Measurements from ENCODE around the gene LMX1B. TPM values are rescaled to one million over a fixed set of nuclear protein-coding genes. Genes with fewer than 3 reads are reported as not detected.

Gene LMX1B
- total and polyA plus RNA-seq, 11 donors, result 0.15 to 1.1 (median 0.39) TPM

DNA sequence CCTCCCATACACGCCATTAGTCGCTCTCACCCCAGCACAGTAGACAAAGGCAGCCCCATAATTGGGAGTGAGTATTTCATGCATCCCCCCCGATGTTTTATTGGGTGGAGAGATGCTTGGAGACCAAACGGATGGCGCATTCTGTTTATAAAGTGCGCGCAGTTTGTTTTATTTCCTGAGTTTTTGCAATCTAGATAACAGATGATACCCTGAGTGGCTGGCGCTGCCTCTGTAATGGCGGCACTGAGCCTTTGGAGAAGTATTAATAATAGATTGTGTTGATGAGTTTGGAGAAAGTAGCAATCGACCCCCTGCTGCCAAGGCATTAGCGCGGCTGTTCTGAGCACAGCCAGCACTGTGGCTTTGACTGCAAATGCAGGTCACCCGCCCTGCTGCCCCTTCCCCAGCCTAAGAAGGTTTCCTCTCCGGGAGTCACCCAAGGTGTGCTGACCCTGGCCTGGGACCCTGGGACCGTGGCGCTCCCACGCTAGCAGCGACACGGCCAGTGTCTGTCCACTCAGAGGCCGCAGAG lies 74.3 kb downstream of the LMX1B start:
- intact Hi-C loops (cut with DNase I), result loop anchor here in 5 of 10 donors (5.0 to 10.0 kb wide), 4 partner anchors 53 to 186 kb away; partner anchors contain the start of gene LMX1B (in 2 of the 5)
- Histone ChIP-seq H3K9me3 (no peaks in the 10 kb centered on the region), H3K27ac (no peak overlapping the region), H3K27me3 (peaks cover 0 to 62% (median 30%) of the 10 kb centered on the region in 9 donors), H3K4me3 (no peak overlapping the region), H3K4me1 (peaks cover 0 to 8% (median 0%) of the 10 kb centered on the region in 12 donors), H3K36me3 (no peaks in the 10 kb centered on the region)
- peak in 3 of 5 donors; percentile 10 to 48 (median 21) for DNase-seq
- WGBS, 4 donors, result 76 to 89% (median 78%) methylated on average over 16 to 20 of the region's 20 CpGs
- no peak for ATAC-seq
- TF ChIP-seq, protein P1, sequence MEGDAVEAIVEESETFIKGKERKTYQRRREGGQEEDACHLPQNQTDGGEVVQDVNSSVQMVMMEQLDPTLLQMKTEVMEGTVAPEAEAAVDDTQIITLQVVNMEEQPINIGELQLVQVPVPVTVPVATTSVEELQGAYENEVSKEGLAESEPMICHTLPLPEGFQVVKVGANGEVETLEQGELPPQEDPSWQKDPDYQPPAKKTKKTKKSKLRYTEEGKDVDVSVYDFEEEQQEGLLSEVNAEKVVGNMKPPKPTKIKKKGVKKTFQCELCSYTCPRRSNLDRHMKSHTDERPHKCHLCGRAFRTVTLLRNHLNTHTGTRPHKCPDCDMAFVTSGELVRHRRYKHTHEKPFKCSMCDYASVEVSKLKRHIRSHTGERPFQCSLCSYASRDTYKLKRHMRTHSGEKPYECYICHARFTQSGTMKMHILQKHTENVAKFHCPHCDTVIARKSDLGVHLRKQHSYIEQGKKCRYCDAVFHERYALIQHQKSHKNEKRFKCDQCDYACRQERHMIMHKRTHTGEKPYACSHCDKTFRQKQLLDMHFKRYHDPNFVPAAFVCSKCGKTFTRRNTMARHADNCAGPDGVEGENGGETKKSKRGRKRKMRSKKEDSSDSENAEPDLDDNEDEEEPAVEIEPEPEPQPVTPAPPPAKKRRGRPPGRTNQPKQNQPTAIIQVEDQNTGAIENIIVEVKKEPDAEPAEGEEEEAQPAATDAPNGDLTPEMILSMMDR (IDR thresholded peaks at IDR 0.05), result no peak
- TF ChIP-seq POLR2A (IDR thresholded peaks at IDR 0.05), result no peak

DNA sequence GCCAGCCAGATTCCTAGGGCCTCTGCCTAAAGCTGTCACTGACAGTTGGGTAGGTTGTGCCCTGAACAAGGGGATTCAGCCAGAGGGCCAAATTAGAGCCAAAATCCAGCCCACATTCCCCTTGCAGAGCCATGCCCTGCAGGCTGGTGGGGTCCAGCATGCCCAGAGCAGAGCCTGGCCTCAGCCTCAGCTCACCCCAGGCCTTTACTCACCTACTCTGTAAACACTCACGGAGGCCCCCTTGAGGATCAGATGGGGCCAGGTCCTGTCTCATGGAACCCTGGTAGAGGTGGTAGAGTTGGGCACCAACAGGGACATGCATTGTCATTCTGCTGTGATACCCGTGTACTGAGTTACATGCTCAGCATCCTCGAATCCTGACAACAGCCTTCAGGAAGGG lies 74.9 kb downstream of the LMX1B start:
- no peak for ATAC-seq
- 75 to 90% (median 78%) methylated on average over 3 of the region's 3 CpGs for WGBS, 4 donors
- Histone ChIP-seq H3K27me3 (peaks cover 0 to 55% (median 28%) of the 10 kb centered on the region in 9 donors), H3K27ac (no peak overlapping the region), H3K4me1 (peaks cover 0 to 2% (median 0%) of the 10 kb centered on the region in 12 donors), H3K9me3 (no peaks in the 10 kb centered on the region), H3K36me3 (no peaks in the 10 kb centered on the region), H3K4me3 (no peak overlapping the region)
- DNase-seq, result peak in 2 of 5 donors; percentile 4 to 11
- no peak for TF ChIP-seq POLR2A (IDR thresholded peaks at IDR 0.05)
- TF ChIP-seq, protein P1 (IDR thresholded peaks at IDR 0.05), result no peak
- intact Hi-C loops (cut with DNase I), result loop anchor here in 5 of 10 donors (5.0 to 10.0 kb wide), 4 partner anchors 54 to 186 kb away; partner anchors contain the start of gene LMX1B (in 2 of the 5)

DNA sequence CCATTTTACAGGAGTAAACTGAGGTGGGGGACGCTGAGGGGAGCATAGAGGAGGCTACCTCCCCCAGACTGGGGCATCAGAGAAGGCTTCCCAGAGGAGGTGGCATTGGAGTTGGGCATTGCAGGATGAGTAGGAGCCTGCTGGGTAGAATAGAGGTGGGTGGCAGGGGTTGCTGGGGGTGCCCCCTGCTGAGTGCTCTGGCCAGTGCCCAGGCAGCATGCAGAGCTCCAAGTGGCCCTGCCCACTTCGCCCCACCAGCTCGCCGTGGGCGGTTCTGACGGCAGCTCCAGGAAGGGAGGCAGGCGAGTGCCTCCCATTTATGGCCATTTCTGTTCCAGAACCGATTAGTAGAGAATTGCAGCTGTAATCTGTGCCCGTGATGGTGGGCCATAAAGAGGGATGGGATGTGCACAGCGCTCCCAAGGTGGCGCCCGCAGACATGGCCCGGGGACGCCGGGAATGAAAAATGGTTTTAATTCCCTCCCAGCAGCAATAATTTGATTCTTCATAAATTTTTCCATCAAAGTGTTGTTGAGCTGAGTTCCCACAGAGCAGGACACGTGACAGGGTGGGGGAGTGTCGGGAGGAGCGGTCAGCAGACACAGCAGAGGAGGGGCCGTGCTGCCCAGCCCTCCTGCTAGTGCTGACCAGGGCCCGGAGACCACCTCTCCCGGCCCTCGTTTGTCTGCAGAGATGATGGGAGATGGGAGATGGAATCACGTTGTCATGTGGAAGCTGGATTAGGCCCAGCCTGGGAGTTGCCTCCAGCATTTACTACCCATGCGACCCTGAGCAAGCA lies 75.5 kb downstream of the LMX1B start:
- 74 to 78% (median 76%) methylated on average over 23 to 24 of the region's 24 CpGs for WGBS, 4 donors
- intact Hi-C loops (cut with DNase I), result loop anchor here in 5 of 10 donors (5.0 to 10.0 kb wide), 4 partner anchors 54 to 187 kb away; partner anchors contain the start of gene LMX1B (in 2 of the 5)
- H3K4me3 ChIP-seq, result no peak overlapping the region
- no peaks in the 10 kb centered on the region for H3K9me3 ChIP-seq
- ATAC-seq, result no peak
- H3K27me3 ChIP-seq, result peaks cover 0 to 49% (median 22%) of the 10 kb centered on the region in 9 donors
- peak in 3 of 5 donors; percentile 19 to 43 (median 22) for DNase-seq
- no peak overlapping the region for H3K27ac ChIP-seq
- no peaks in the 10 kb centered on the region for H3K4me1 ChIP-seq
- TF ChIP-seq POLR2A (IDR thresholded peaks at IDR 0.05), result no peak
- TF ChIP-seq, protein P1 (IDR thresholded peaks at IDR 0.05), result no peak
- H3K36me3 ChIP-seq, result no peaks in the 10 kb centered on the region
